GM23248 (cell line): ENCODE data around the gene LRRC63.

Experiments used
- EZH2 ChIP-seq: fragments of 200-600 bp; sonication (generic); IDR thresholded peaks from 2 replicates; pipeline ENCODE4 v1.6.1; 2018; ENCODE audit warnings: antibody characterized with exemption, mild to moderate bottlenecking; ENCODE audit not compliant: insufficient read depth, poor library complexity, severe bottlenecking
- EZH2phosphoT487 ChIP-seq: fragments of 200-600 bp; sonication (generic); IDR thresholded peaks from 2 replicates; pipeline ENCODE4 v1.6.1; 2018; ENCODE audit warnings: antibody characterized with exemption, moderate library complexity, mild to moderate bottlenecking, low read depth; ENCODE audit not compliant: insufficient read depth

- no peak for TF ChIP-seq EZH2
- no peak for TF ChIP-seq EZH2phosphoT487
These were observed 28.4 kb upstream of the LRRC63 start for GRCh38 chr13:46183018-46183946.
